Activated naive CD4-positive, alpha-beta T cell (primary cell): ENCODE measurements around the gene RMRP.
"Not testable (repeated sequence)": the region's sequence is repeated elsewhere in the genome, so short reads cannot be mapped to it uniquely, and the experiment has no call there.

Experiments used
- DNase-seq, 4 experiments: peaks; one replicate each; lab custom pipeline; 2025; lab: John Stamatoyannopoulos, UW

Gene RMRP

DNA sequence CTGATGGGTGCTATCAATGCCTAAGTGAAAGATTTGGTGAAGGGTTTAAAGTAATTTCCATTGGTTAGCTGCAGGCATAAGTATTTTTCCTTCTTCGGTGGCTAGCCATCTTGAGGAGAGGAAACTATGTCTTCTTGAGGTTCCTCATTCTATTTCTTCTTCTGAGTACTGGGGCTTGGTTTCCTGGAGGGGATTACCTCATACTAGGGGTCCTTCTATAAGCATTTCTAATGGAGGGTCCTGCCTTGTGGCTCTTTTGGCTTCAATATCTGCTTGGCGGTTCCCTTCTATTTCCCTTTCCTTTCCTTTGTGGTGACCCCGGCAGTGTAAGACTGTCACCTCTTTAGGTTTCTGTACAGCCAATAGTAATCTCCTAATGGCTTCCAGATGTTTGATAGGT lies 16.3 kb downstream of the RMRP start:
- DNase-seq, result not testable (repeated sequence)

DNA sequence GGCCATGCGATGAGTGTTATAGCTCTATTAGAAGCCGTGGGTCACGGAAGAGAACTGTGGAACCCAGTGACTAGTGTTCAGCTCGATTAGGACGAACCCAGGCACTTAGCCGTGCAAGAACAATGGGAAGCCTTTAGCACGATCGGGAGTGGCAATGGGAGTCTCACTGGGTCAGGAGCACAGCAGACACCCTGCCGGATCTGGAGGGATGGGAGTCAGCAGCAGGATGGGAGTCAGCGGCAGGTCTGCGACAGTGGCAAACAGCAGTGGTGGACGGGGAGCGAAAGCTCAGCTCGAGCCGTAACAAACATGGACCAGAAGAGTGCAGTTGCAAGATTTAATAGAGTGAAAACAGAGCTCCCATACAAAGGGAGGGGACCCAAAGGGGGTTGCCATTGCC lies 17.4 kb downstream of the RMRP start:
- not testable (repeated sequence) for DNase-seq

- DNase-seq, result no peak
Observed at GRCh38 chr9:35639631-35640030, 18.2 kb downstream of the RMRP start.

DNA sequence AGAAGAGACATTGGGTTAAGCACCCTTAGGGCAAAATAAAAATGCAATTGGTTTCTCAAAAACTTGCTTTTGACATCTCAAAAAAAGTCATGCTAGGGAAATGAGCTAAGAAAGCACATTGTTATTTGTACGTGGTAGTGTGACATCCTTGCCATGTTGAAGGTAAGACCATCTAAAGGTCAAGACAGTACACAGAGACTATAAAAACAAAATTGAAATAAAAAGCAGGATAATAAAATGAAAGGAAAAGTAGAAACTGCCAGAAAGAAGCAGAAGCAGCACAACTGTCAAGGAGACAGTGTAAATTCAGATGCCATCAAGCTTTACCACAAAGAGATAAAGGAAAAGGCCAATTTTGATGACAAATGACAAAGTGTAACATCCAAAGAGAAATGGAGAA lies 18.6 kb downstream of the RMRP start:
- not testable (repeated sequence) for DNase-seq

DNA sequence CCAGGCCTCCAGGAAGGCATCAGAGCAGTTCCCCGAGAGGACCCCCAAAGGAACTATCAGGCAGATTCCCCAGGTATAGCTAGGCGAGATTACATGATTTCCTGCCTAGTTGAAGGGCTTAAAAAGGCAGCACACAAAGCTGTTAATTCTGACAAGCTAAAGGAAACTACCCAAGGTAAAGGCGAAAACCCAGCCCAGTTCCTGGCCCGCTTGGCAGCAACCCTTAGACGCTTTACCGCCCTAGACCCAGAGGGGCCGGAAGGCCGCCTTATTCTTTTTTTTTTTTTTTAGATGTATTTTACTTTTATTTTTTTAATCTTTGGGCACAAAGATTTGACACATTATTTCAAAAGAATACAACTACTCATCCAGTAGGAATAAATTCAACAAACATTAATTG lies 19.1 kb downstream of the RMRP start:
- DNase-seq, result peak in 1 of 4 experiments; percentile 12

GRCh38 chr9:35637427-35637955 lies 20.3 kb downstream of the RMRP start:
- not testable (repeated sequence) for DNase-seq

- DNase-seq, result not testable (repeated sequence)
Observed at GRCh38 chr9:35636877-35637246, 21.0 kb downstream of the RMRP start.

- no peak for DNase-seq
Observed at GRCh38 chr9:35636135-35636876, 21.5 kb downstream of the RMRP start.

- DNase-seq, result no peak
Observed at GRCh38 chr9:35635730-35636129, 22.1 kb downstream of the RMRP start.

DNA sequence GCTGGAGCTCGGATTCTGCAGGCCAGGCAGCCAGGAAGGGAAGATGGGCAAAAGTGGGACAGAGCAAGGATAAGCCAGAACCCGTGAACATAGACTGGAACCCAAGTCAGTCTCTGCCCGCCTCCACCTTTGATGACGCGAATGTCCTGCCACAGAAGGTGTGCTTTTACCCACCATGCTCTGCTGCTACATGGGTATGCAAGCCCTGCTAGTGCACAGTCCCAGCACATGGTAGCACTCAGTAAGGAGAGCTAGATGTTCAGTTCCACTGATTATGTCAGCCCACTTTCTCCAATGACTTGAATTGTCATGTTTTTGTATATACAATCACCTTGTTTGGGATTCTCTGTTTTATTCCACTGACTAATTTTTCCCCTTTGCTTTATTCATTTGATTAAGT lies 28.2 kb downstream of the RMRP start:
- DNase-seq, result no peak

DNA sequence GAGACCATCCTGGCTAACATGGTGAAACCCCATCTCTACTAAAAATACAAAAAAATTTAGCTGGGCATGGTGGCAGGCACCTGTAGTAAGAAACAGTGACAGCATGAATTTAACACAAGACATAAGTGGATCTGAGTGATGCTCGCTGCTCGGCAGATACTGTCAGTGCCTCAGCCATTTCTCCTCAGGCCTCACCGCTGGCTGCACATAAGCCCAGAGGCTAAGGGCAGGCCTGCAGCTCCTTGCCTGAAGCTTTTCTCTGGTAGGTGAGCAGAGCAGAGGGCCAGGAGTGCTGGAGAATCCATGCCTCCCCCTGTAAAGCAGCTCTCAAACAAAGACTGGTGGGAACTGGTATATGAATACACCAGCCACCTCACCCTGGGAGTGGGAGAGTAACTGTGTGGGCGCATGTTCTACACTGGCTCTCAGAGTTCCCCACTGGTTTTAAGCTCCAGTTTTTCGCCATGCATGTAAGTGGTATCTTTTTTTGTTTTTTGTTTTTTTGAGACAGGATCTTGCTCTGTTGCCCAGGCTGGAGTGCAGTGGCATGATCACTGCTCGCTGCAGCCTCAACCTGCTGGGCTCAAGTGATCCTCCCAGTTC lies 29.3 kb downstream of the RMRP start:
- no peak for DNase-seq

GRCh38 chr9:35627575-35627974 lies 30.2 kb downstream of the RMRP start:
- DNase-seq, result no peak

GRCh38 chr9:35619800-35620158 lies 38.0 kb downstream of the RMRP start:
- DNase-seq, result no peak

- no peak for DNase-seq
Observed at GRCh38 chr9:35618854-35619799, 38.7 kb downstream of the RMRP start.

DNA sequence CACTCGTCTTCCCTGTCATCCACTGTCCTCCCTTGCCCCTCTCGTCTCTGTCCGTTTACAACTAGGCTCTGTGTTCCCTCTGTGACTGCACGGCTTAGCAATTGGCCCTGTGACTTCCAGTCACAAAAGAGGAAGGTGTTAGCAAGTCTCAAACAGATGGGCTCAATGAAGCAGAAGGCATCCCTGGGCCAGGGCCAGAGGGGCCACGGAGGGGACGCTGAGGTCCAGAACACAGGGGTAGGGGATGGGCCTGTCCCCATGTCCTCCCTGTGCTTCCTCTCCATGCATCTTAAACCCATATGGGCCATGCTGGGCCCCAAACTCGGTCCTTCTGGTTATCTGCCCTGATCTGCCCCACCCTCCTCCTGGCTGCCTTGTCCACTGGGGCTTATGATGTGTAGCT lies 39.5 kb downstream of the RMRP start, which contains the start of gene CD72:
Gene CD72, minus strand, starts transcription at position 89 of the 403 bp plus-strand sequence. CDS start 110 bp downstream, outside the sequence.
- DNase-seq, result no peak

- no peak for DNase-seq
Observed at GRCh38 chr9:35617548-35617947, 40.3 kb downstream of the RMRP start.

DNA sequence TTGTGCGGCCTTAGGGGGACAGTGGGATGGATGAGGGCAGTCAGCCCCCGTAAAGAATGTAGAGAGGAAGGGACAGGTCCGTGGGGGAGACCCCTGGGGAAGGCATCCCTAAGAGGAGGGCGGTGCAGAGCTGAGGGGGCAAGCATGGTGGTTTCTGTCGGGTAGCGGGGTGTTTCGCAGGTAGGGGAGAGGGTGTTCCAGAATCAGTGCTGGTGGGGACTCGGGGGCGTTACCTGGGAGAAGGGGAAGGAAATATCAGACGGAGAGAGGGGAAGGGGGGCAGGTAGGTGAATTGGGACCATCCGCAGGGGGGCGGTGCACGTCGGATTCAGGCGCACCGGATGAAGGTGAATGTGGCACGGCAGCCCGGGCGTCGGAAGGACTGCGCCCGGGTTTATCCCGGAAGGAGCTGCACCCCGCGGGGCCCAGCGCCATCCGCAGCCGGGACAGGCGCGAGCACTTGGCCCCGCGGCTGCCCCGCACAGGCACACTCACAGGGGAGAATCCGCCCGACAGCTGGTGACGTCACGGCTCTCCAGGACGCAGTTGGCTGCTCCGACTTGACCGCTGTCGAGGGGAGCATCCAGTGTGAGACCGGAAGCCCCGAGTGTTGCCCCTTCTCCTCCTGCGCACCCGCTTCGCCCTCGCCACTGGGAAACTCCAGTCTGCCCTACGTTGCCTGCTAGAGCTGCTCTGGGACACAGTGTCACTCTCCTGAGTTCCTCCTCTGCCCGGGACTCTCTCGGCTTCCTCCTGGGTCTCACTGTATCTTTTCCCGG lies 40.9 kb downstream of the RMRP start:
- DNase-seq, result peak in 3 of 4 experiments; percentile 46 to 61 (median 46)

GRCh38 chr9:35615981-35616680 lies 41.7 kb downstream of the RMRP start:
- no peak for DNase-seq

DNA sequence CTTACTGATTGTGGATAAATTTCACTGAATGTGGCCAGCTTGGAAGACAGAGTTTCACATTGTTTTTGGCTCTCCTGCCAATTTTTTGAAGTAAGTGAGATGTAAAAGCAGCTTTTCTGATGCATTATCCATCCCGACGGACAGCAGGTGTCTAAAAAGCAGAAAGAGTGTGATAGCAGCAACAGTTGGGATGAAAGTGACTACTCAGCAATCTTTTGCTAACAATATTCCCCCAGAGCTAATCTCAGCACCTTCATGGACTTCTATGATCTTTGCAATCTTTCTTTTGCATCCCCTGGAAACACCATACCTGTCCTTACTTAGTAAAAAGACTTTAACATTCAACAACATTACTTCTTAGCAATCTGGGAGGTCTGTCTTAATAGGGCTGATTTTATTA lies 45.0 kb downstream of the RMRP start:
- no peak for DNase-seq

GRCh38 chr9:35612066-35612465 lies 45.8 kb downstream of the RMRP start:
- DNase-seq, result not testable (repeated sequence)
